NB4 (cell line): ENCODE data around the gene EPS15.

Experiments
- DNase-seq: peaks from one replicate; pipeline ENCODE4 v3.0.0; 2010; ENCODE audit warnings: low read depth
- H3K4me3 ChIP-seq: one replicate; pipeline ENCODE4 v1.5.1; 2011; ENCODE audit warnings: mild to moderate bottlenecking, low read depth, low read length, moderate library complexity
- CTCF ChIP-seq: IDR thresholded peaks from one replicate; pipeline ENCODE4 v1.5.1; 2012; ENCODE audit warnings: low read depth, low read length
- MAX ChIP-seq: IDR thresholded peaks from 2 replicates; pipeline ENCODE4 v1.6.1; 2011; ENCODE audit warnings: low read depth, low read length
- MYC ChIP-seq: IDR thresholded peaks from 2 replicates; pipeline ENCODE4 v1.6.1; 2011; ENCODE audit warnings: low read depth, low read length
- POLR2A ChIP-seq: IDR thresholded peaks from 2 replicates; pipeline ENCODE4 v1.6.1; 2011; ENCODE audit warnings: mild to moderate bottlenecking; ENCODE audit not compliant: insufficient read length; ENCODE audit errors: extremely low read depth

The EPS15 gene

GRCh38 chr1:51516649-51517158 lies 2.4 kb downstream of the EPS15 start:
- no peak for DNase-seq
- TF ChIP-seq CTCF: no peak
- no peak overlapping the region for H3K4me3 ChIP-seq

- TF ChIP-seq MAX (no peak), POLR2A (no peak), CTCF (no peak), MYC (no peak)
- no peak for DNase-seq
- no peak overlapping the region for H3K4me3 ChIP-seq
These were observed 3.0 kb downstream of the EPS15 start for GRCh38 chr1:51515982-51516648.

- TF ChIP-seq CTCF: no peak
- no peak for TF ChIP-seq MYC
- no peak for TF ChIP-seq POLR2A
- no peak for TF ChIP-seq MAX
- no peak overlapping the region for H3K4me3 ChIP-seq
- no peak for DNase-seq
These were observed 3.6 kb downstream of the EPS15 start for GRCh38 chr1:51515312-51515960.

DNA sequence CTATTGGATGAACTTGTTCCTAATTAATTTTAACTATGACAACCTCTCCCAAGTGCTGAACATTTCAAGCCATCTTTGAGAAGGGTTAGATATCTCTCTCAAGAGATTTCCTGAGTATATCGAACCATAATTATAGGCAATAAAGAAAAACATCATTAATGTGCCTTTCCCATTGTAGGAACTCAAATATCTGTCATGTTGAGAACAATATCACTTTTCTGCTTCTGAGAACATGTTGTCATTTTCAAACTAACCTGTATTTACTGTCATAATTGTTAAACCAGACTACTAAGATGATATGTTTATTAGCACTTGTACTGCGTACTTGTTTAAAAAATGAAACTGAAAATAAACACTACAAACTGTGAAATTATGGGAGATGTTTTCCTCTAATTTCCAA lies 4.3 kb downstream of the EPS15 start:
- DNase-seq: no peak
- TF ChIP-seq CTCF: no peak
- no peak for TF ChIP-seq POLR2A
- TF ChIP-seq MAX: no peak
- no peak for TF ChIP-seq MYC
- H3K4me3 ChIP-seq: no peak overlapping the region

DNA sequence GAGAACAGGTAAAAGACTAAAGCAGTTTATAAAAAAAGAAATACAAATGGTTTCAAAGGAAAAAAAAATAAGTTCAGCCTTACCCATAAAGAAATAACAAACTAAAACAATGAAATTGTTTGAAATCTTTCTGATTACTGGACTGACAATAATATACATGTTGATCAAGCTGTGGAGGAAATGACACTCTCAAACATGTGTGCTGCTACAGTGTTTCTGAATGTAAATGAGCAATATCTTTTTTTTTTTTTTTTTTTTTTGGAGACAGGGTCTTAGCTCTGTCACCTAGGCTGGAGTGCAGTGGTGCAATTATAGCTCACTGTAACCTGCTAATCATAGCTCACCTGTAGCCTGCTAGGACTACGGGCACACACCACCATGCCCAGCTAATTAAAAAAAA lies 6.5 kb downstream of the EPS15 start:
- no peak for DNase-seq
- no peak overlapping the region for H3K4me3 ChIP-seq
- TF ChIP-seq POLR2A: no peak
- TF ChIP-seq CTCF: no peak
- TF ChIP-seq MAX: no peak
- TF ChIP-seq MYC: no peak
